ENCODE data around the gene CNPPD1. TPM values are rescaled to one million over a fixed set of nuclear protein-coding genes. Genes with fewer than 3 reads are reported as not detected.

The CNPPD1 gene
- total RNA-seq, 1 experiment from 2014 or later = 38.2 TPM

- H3K4me2 ChIP-seq (ENCODE audit: low read length) = no peak overlapping the region
- no peaks in the 10 kb centered on the region for H3K27me3 ChIP-seq (ENCODE audit: low read length)
- H3K4me3 ChIP-seq (ENCODE audit: low read length) = no peak overlapping the region
- ChIA-PET CTCF (no interaction called here), POLR2A (ENCODE audit: unreplicated experiment) (no interaction called here)
- peaks cover 16% of the 10 kb centered on the region for H3K4me1 ChIP-seq (ENCODE audit: insufficient read depth, low read length)
- intact Hi-C loops (cut with micrococcal nuclease) = no loop called here
- no peaks in the 10 kb centered on the region for H3K9me3 ChIP-seq (ENCODE audit: low read length)
- TF ChIP-seq CTCF (conservative IDR thresholded peaks at IDR 0.05; ENCODE audit: low read depth, low read length) = no peak
- no peak for TF ChIP-seq EZH2 (IDR thresholded peaks at IDR 0.05; ENCODE audit: low read length, unreplicated experiment)
- TF ChIP-seq EZH2phosphoT487 (IDR thresholded peaks at IDR 0.05; ENCODE audit: borderline replicate concordance, low read length) = no peak
- no TSS peak for BruUV-seq (replicated peaks)
- H3K9ac ChIP-seq (ENCODE audit: low read length) = no peak overlapping the region
- H3F3A ChIP-seq (ENCODE audit: low read length, unreplicated experiment) = no peaks in the 10 kb centered on the region
- no peak for DNase-seq
- no peaks in the 10 kb centered on the region for H4K20me1 ChIP-seq (ENCODE audit: low read length)
- no peaks in the 10 kb centered on the region for H3K9me2 ChIP-seq (replicated peaks; ENCODE audit: low read length)
- no peak overlapping the region for H2AFZ ChIP-seq (ENCODE audit: low read length)
- H3K27ac ChIP-seq (ENCODE audit: low read length) = no peak overlapping the region
- ATAC-seq = no peak
- H3K36me3 ChIP-seq (ENCODE audit: low read depth, low read length) = peaks cover 15% of the 10 kb centered on the region
- H3K79me2 ChIP-seq (ENCODE audit: low read length) = peaks cover 20% of the 10 kb centered on the region
These were observed 47.3 kb upstream of the CNPPD1 start for GRCh38 chr2:219223831-219224610.

- TF ChIP-seq EZH2phosphoT487 (IDR thresholded peaks at IDR 0.05; ENCODE audit: borderline replicate concordance, low read length) (no peak), CTCF (conservative IDR thresholded peaks at IDR 0.05; ENCODE audit: low read depth, low read length) (no peak), EZH2 (IDR thresholded peaks at IDR 0.05; ENCODE audit: low read length, unreplicated experiment) (no peak)
- no peaks in the 10 kb centered on the region for H3K9me3 ChIP-seq (ENCODE audit: low read length)
- POLR2A ChIA-PET (ENCODE audit: unreplicated experiment) = interaction anchor here (0.5 kb wide), 1 partner anchor 66 kb away, joined by 6 read pairs; no protein-coding TSS in a partner anchor
- no peak overlapping the region for H3K4me3 ChIP-seq (ENCODE audit: low read length)
- peaks cover 15% of the 10 kb centered on the region for H3K36me3 ChIP-seq (ENCODE audit: low read depth, low read length)
- BruUV-seq (replicated peaks) = no TSS peak
- ATAC-seq (no peak), DNase-seq (no peak)
- no peak overlapping the region for H3K27ac ChIP-seq (ENCODE audit: low read length)
- H4K20me1 ChIP-seq (ENCODE audit: low read length) = no peaks in the 10 kb centered on the region
- H3K9me2 ChIP-seq (replicated peaks; ENCODE audit: low read length) = no peaks in the 10 kb centered on the region
- H3F3A ChIP-seq (ENCODE audit: low read length, unreplicated experiment) = peaks cover 3% of the 10 kb centered on the region
- CTCF ChIA-PET = no interaction called here
- no peak overlapping the region for H3K4me2 ChIP-seq (ENCODE audit: low read length)
- no peaks in the 10 kb centered on the region for H3K27me3 ChIP-seq (ENCODE audit: low read length)
- peaks cover 19% of the 10 kb centered on the region for H3K4me1 ChIP-seq (ENCODE audit: insufficient read depth, low read length)
- no peak overlapping the region for H2AFZ ChIP-seq (ENCODE audit: low read length)
- H3K9ac ChIP-seq (ENCODE audit: low read length) = no peak overlapping the region
- intact Hi-C loops (cut with micrococcal nuclease) = no loop called here
- H3K79me2 ChIP-seq (ENCODE audit: low read length) = peaks cover 4% of the 10 kb centered on the region
These were observed 45.3 kb upstream of the CNPPD1 start for GRCh38 chr2:219221957-219222518.
